ENCODE data around the gene RNPC3.

GRCh38 chr1:103520822-103521221 lies 4.7 kb upstream of the RNPC3 start:
- TF ChIP-seq CTCF (IDR thresholded peaks at IDR 0.05): no peak
- TF ChIP-seq POLR2A (IDR thresholded peaks at IDR 0.05): no peak

Data from lower leg skin (tissue), 3 donors.